ENCODE results near the gene FEN1. TPM values are rescaled to one million over a fixed set of nuclear protein-coding genes. Genes with fewer than 3 reads are reported as not detected.

The FEN1 gene
- total RNA-seq, 4 donors from 2014 or later: 11.4 to 38.1 (median 23.5) TPM

- TF ChIP-seq CTCF (IDR thresholded peaks at IDR 0.05) (no peak), POLR2A (IDR thresholded peaks at IDR 0.05) (no peak)
- Histone ChIP-seq H3K27me3 (no peaks in the 10 kb centered on the region), H3K9me3 (no peaks in the 10 kb centered on the region), H3K4me1 (no peaks in the 10 kb centered on the region), H3K4me3 (no peak overlapping the region), H3K36me3 (peaks cover 0 to 76% (median 0%) of the 10 kb centered on the region in 3 donors), H3K27ac (no peak overlapping the region)
- DNase-seq: no peak
- intact Hi-C loops (cut with DNase I): no loop called here
- 62 to 68% methylated on average over 6 to 7 of the region's 16 CpGs for WGBS, 2 donors
Observed at GRCh38 chr11:61844909-61845565, 52.3 kb downstream of the FEN1 start.

GRCh38 chr11:61846362-61847020 is 53.8 kb downstream of the FEN1 start:
- Histone ChIP-seq H3K4me3 (no peak overlapping the region), H3K27me3 (no peaks in the 10 kb centered on the region), H3K4me1 (no peaks in the 10 kb centered on the region), H3K27ac (no peak overlapping the region), H3K9me3 (no peaks in the 10 kb centered on the region), H3K36me3 (peaks cover 0 to 74% (median 0%) of the 10 kb centered on the region in 3 donors)
- intact Hi-C loops (cut with DNase I): no loop called here
- TF ChIP-seq POLR2A (IDR thresholded peaks at IDR 0.05): no peak
- no peak for TF ChIP-seq CTCF (IDR thresholded peaks at IDR 0.05)
- WGBS, 2 donors: 83 to 84% methylated on average over 10 of the region's 10 CpGs
- no peak for DNase-seq

Other genes with a start within 250 kb of the FEN1 start
- gene SYT7, start 211.8 kb upstream of the FEN1 start, total RNA-seq: 1 to 10 TPM; 1.6 to 2.9 (median 1.9) TPM
- 1 to 10 TPM; 1.7 to 6.9 (median 2.9) TPM for gene DAGLA, start 112.5 kb upstream of the FEN1 start, total RNA-seq
- gene MYRF, start 40.3 kb upstream of the FEN1 start, total RNA-seq: under 1 TPM in 3 of 4 donors, not detected in 1; 0.09 to 0.95 (median 0.22) TPM
- 10 to 100 TPM; 32.3 to 54.2 (median 37.9) TPM for gene TMEM258, start 312 bp upstream of the FEN1 start, total RNA-seq
- gene FADS1, start 24.1 kb downstream of the FEN1 start, total RNA-seq: 1 to 10 TPM; 2.1 to 8.3 (median 7.1) TPM
- 10 to 100 TPM in 1 of 4 donors, 1 to 10 TPM in 3; 2.2 to 13.7 (median 6.8) TPM for gene FADS2, start 35.4 kb downstream of the FEN1 start, total RNA-seq
- 10 to 100 TPM in 1 of 4 donors, 1 to 10 TPM in 3; 6.1 to 16.0 (median 7.1) TPM for gene FADS3, start 98.6 kb downstream of the FEN1 start, total RNA-seq
- 10 to 100 TPM in 1 of 4 donors, 1 to 10 TPM in 2, under 1 TPM in 1; 0.15 to 10.3 (median 5.0) TPM for gene RAB3IL1, start 124.7 kb downstream of the FEN1 start, total RNA-seq
- gene BEST1, start 157.4 kb downstream of the FEN1 start, total RNA-seq: 1 to 10 TPM in 1 of 4 donors, under 1 TPM in 3; 0.08 to 2.7 (median 0.39) TPM
- 1,000 to 10,000 TPM in 1 of 4 donors, 100 to 1,000 TPM in 3; 716 to 1,904 (median 760) TPM for gene FTH1, start 174.7 kb downstream of the FEN1 start, total RNA-seq